GM13977 (cell line): ENCODE results near the gene SYNPO.

Experiments used
- DNase-seq: peaks from one replicate; pipeline ENCODE4 v3.0.0; 2012; ENCODE audit warnings: low spot score
- CTCF ChIP-seq: IDR thresholded peaks from 2 replicates; pipeline ENCODE4 v1.5.1; 2012; ENCODE audit warnings: mild to moderate bottlenecking, control low read depth; ENCODE audit not compliant: insufficient read depth; ENCODE audit errors: extremely low read depth, missing control alignments
- in situ Hi-C: fragments of 300-500 bp; cut with MboI; formaldehyde crosslinking; loops from one replicate; pipeline ENCODE4 v1.12.0; 2022; ENCODE audit warnings: low sequenced_read_pairs, low pct_unique_long_range_greater_than_20kb, mixed read lengths, inconsistent platforms; ENCODE audit not compliant: unreplicated experiment

SYNPO gene

GRCh38 chr5:150616506-150616905, 24.0 kb upstream of the SYNPO start:
- no peak for TF ChIP-seq CTCF
- no peak for DNase-seq
- in situ Hi-C loops: no loop called here

- no peak for DNase-seq
- in situ Hi-C loops: no loop called here
- no peak for TF ChIP-seq CTCF
These were observed 22.3 kb upstream of the SYNPO start for GRCh38 chr5:150618163-150618562.

- no peak for DNase-seq
These were observed 21.7 kb upstream of the SYNPO start for GRCh38 chr5:150618588-150619281.

GRCh38 chr5:150619359-150620230, 20.9 kb upstream of the SYNPO start:
- DNase-seq: no peak
- TF ChIP-seq CTCF: no peak
- in situ Hi-C loops: no loop called here

More at GRCh38 chr5:150618588-150619281, 21.7 kb upstream of the SYNPO start:
- in situ Hi-C loops: no loop called here
- TF ChIP-seq CTCF: no peak

GRCh38 chr5:150621301-150621700, 19.2 kb upstream of the SYNPO start:
- TF ChIP-seq CTCF: no peak
- no peak for DNase-seq
- in situ Hi-C loops: no loop called here

GRCh38 chr5:150622157-150622556, 18.3 kb upstream of the SYNPO start:
- no peak for DNase-seq

More at GRCh38 chr5:150622157-150622556, 18.3 kb upstream of the SYNPO start:
- TF ChIP-seq CTCF: no peak
- in situ Hi-C loops: no loop called here
